ENCODE measurements around the gene NKTR.
A peak's percentile ranks its signal among the peaks of the same experiment; 100 is the strongest.

NKTR gene

DNA sequence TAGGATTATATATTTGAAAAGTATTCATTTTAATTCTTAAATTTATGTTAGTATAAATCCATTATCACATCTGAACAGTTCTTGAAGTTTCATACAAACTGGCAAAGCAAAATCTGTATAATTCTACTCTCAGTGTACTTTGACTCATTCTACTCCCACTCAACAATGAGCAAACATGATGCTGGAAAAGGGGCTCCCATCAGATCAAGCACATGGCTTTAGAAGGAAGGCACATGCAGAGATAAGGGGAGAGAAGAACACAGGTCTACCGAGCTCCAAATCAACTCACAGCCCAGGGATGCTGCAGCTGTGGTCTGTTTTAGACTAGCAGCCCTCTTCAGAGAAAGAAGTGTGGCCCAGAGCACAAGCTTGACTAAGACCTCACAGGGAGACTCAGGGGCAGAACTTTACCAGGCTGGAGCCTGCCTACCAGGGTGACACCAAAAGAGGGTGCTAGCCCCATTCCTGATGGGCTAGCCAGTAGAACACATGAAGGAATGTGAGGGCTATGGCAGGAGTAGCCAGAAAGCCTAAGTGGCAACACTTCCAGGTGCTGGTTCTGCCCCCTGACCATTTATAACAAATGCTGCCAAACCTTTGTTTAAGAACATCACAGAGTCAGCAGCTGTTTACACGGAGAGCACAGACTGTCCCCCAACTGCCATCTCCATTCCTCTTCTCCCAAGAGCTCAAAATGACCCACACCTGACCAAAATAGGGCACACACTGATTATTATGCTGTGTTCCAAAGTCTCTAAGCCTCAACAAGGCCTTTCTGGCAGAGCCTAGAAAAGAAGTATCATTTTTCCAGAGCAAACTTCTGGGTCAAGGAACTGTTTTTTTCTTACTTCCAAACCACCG lies 38.2 kb upstream of the NKTR start:
- Histone ChIP-seq H3K27ac (no peak overlapping the region), H3K4me2 (no peak overlapping the region), H3K36me3 (ENCODE audit: insufficient read depth) (no peaks in the 10 kb centered on the region), H3K9ac (no peak overlapping the region), H3K27me3 (ENCODE audit: insufficient read depth, low read depth) (no peaks in the 10 kb centered on the region), H3K4me3 (IDR thresholded peaks at IDR 0.05; ENCODE audit: insufficient read depth, low read depth, low read length) (no peak overlapping the region), H3K79me2 (ENCODE audit: insufficient read depth, low read depth) (no peaks in the 10 kb centered on the region), H2AFZ (ENCODE audit: low read depth) (no peak overlapping the region), H4K20me1 (ENCODE audit: insufficient read depth) (no peaks in the 10 kb centered on the region), H3K4me1 (ENCODE audit: low read depth, poor library complexity, severe bottlenecking) (no peaks in the 10 kb centered on the region)
- TF ChIP-seq, protein P1, sequence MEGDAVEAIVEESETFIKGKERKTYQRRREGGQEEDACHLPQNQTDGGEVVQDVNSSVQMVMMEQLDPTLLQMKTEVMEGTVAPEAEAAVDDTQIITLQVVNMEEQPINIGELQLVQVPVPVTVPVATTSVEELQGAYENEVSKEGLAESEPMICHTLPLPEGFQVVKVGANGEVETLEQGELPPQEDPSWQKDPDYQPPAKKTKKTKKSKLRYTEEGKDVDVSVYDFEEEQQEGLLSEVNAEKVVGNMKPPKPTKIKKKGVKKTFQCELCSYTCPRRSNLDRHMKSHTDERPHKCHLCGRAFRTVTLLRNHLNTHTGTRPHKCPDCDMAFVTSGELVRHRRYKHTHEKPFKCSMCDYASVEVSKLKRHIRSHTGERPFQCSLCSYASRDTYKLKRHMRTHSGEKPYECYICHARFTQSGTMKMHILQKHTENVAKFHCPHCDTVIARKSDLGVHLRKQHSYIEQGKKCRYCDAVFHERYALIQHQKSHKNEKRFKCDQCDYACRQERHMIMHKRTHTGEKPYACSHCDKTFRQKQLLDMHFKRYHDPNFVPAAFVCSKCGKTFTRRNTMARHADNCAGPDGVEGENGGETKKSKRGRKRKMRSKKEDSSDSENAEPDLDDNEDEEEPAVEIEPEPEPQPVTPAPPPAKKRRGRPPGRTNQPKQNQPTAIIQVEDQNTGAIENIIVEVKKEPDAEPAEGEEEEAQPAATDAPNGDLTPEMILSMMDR (conservative IDR thresholded peaks at IDR 0.05; ENCODE audit: low read depth, low read length): no peak

DNA sequence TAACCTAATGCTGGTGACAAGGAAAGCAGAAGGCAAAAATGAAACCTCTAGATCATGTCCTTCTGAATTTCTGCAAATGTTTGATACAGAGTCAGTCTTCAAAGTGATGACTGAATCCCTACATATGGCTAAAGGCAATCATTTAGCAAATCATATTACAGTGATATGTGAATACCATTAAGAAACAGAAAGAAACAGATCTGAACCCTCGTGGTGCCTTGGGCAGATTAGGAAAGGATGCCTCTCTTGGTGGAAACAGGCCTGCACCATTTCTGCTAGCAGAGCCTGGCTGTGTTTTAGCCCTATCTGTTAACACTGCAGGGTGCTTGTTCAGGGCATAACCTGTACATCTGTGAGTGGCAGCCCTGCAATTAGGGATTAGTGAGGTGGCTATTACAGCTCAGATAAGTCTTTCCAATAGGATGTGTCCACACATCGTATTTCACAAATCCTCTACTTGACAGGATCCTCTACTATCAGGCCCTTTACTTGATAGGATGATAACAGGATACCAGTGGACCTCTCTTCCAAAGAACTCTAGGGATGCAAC lies 30.8 kb upstream of the NKTR start:
- H4K20me1 ChIP-seq (ENCODE audit: insufficient read depth): no peaks in the 10 kb centered on the region
- H3K27me3 ChIP-seq (ENCODE audit: insufficient read depth, low read depth): no peaks in the 10 kb centered on the region
- no peaks in the 10 kb centered on the region for H3K79me2 ChIP-seq (ENCODE audit: insufficient read depth, low read depth)
- no peaks in the 10 kb centered on the region for H3K36me3 ChIP-seq (ENCODE audit: insufficient read depth)
- no peak overlapping the region for H3K4me2 ChIP-seq
- no peaks in the 10 kb centered on the region for H3K4me1 ChIP-seq (ENCODE audit: low read depth, poor library complexity, severe bottlenecking)
- no peak overlapping the region for H3K27ac ChIP-seq
- H3K4me3 ChIP-seq (IDR thresholded peaks at IDR 0.05; ENCODE audit: insufficient read depth, low read depth, low read length): no peak overlapping the region
- no peak overlapping the region for H3K9ac ChIP-seq
- TF ChIP-seq, protein P1 (conservative IDR thresholded peaks at IDR 0.05; ENCODE audit: low read depth, low read length): no peak
- no peak overlapping the region for H2AFZ ChIP-seq (ENCODE audit: low read depth)

DNA sequence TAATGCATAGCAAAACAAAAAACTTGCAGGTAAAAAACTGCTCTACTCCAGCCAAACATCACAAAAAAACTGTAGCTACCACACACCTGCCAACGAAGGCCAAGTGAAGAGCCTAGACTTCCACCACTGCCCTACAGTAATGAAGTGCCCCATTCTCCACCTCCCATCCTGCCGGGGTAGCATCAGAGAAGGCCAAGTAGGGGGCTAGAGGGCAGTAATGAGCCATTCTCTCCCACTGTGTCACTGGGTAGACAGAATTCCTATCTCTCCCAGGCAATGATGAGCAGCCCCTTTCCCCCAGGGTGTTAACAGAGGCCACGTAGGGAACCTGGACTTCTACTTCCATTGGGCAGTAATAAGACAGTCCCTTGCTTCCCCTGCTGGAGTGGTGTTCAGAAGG lies 28.2 kb upstream of the NKTR start:
- Histone ChIP-seq H3K79me2 (ENCODE audit: insufficient read depth, low read depth) (no peaks in the 10 kb centered on the region), H2AFZ (ENCODE audit: low read depth) (no peak overlapping the region), H3K36me3 (ENCODE audit: insufficient read depth) (no peaks in the 10 kb centered on the region), H3K27ac (no peak overlapping the region), H3K9ac (no peak overlapping the region), H3K27me3 (ENCODE audit: insufficient read depth, low read depth) (no peaks in the 10 kb centered on the region), H3K4me2 (no peak overlapping the region), H4K20me1 (ENCODE audit: insufficient read depth) (no peaks in the 10 kb centered on the region), H3K4me3 (IDR thresholded peaks at IDR 0.05; ENCODE audit: insufficient read depth, low read depth, low read length) (no peak overlapping the region), H3K4me1 (ENCODE audit: low read depth, poor library complexity, severe bottlenecking) (no peaks in the 10 kb centered on the region)
- TF ChIP-seq, protein P1 (conservative IDR thresholded peaks at IDR 0.05; ENCODE audit: low read depth, low read length): peak; percentile 42; the same call in 1 of the 2 replicates

DNA sequence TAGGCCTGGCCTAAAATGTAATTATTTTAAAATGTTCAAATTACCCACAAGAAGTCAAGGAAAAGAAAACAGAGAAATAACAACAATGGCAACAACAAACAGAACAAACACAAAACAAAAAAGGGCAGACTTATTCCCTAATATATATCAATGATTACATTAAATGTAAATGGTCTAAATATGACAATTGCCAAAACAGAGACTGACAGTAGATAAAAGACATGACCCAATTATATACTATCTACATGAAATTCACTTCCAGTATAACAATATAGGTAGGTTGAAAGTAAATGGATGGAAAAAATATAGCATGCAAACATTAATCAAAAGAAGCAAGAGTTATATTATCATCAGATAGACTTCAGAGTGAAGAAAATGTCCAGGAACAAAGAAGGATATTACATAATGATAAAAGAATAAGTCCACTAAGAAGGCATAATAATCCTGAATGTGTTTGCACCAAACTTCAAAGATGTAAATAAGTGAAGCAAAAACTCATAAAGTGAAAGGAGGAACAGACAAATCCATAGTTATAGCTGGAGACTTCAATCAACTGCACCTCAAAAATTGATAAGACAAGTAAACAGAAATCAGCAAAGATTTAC lies 25.2 kb upstream of the NKTR start:
- Histone ChIP-seq H3K36me3 (ENCODE audit: insufficient read depth) (no peaks in the 10 kb centered on the region), H3K4me2 (no peak overlapping the region), H3K4me3 (IDR thresholded peaks at IDR 0.05; ENCODE audit: insufficient read depth, low read depth, low read length) (no peak overlapping the region), H3K4me1 (ENCODE audit: low read depth, poor library complexity, severe bottlenecking) (peaks cover 3% of the 10 kb centered on the region), H4K20me1 (ENCODE audit: insufficient read depth) (no peaks in the 10 kb centered on the region), H3K27me3 (ENCODE audit: insufficient read depth, low read depth) (no peaks in the 10 kb centered on the region), H3K79me2 (ENCODE audit: insufficient read depth, low read depth) (no peaks in the 10 kb centered on the region), H2AFZ (ENCODE audit: low read depth) (no peak overlapping the region), H3K27ac (no peak overlapping the region), H3K9ac (no peak overlapping the region)
- TF ChIP-seq, protein P1 (conservative IDR thresholded peaks at IDR 0.05; ENCODE audit: low read depth, low read length): no peak
